Measurements from ENCODE around the gene MESP2. TPM values are rescaled to one million over a fixed set of nuclear protein-coding genes. Genes with fewer than 3 reads are reported as not detected.
A peak's percentile ranks its signal among the peaks of the same experiment; 100 is the strongest.

MESP2 gene
- total and polyA plus RNA-seq, 2 of the 13 experiments (the other 11 are each of a cell fraction or from before 2014, with no cell fraction given) = not detected

- 0 out of 2 replicates have a peak, but pooled peaks have one; percentile 24 for TF ChIP-seq DZIP1 (CRISPR knock-in tag; IDR thresholded peaks at IDR 0.05)
- TF ChIP-seq POLR2G (IDR thresholded peaks at IDR 0.05; ENCODE audit: low read depth, low read length) = 0 out of 2 replicates have a peak, but pooled peaks have one; percentile 27
- peak; percentile 91; the same call in 1 of the 2 replicates for TF ChIP-seq CREBL2 (CRISPR knock-in tag; IDR thresholded peaks at IDR 0.05; ENCODE audit: borderline replicate concordance)
- 0 out of 2 replicates have a peak, but pooled peaks have one; percentile 16 for TF ChIP-seq FOXP4 (CRISPR knock-in tag; IDR thresholded peaks at IDR 0.05)
- TF ChIP-seq MZF1 (CRISPR knock-in tag; IDR thresholded peaks at IDR 0.05; ENCODE audit: borderline replicate concordance) = no peak
- TF ChIP-seq HOXA3 (CRISPR knock-in tag; IDR thresholded peaks at IDR 0.05) = peak; percentile 72
- TF ChIP-seq STAG1 (CRISPR knock-in tag; IDR thresholded peaks at IDR 0.05) = peak; percentile 32
- TF ChIP-seq ZNF337 (CRISPR knock-in tag; IDR thresholded peaks at IDR 0.05; ENCODE audit: borderline replicate concordance, low read depth) = peak; percentile 84; the same call in 1 of the 2 replicates
- peak; percentile 42; the same call in 1 of the 2 replicates for TF ChIP-seq EED (CRISPR knock-in tag; IDR thresholded peaks at IDR 0.05)
- peak; percentile 68; the same call in 1 of the 2 replicates for TF ChIP-seq ZNF839 (CRISPR knock-in tag; IDR thresholded peaks at IDR 0.05; ENCODE audit: borderline replicate concordance)
- TF ChIP-seq ZNF891 (CRISPR knock-in tag; IDR thresholded peaks at IDR 0.05) = peak; percentile 72
- TF ChIP-seq ZNF205 (CRISPR knock-in tag; IDR thresholded peaks at IDR 0.05) = peak; percentile 67; the same call in 1 of the 2 replicates
- TF ChIP-seq HNRNPL (IDR thresholded peaks at IDR 0.05; ENCODE audit: low read depth, low read length) = 0 out of 2 replicates have a peak, but pooled peaks have one; percentile 20
- no peak for TF ChIP-seq ZNF10 (CRISPR knock-in tag; IDR thresholded peaks at IDR 0.05; ENCODE audit: borderline replicate concordance, low read depth)
- TF ChIP-seq KMT2A (CRISPR knock-in tag; IDR thresholded peaks at IDR 0.05) = peak; percentile 55; the same call in 1 of the 2 replicates
These were observed at the start of gene MESP2 (continued) for GRCh38 chr15:89776274-89777072.
